Activated effector memory CD4-positive, alpha-beta T cell treated with anti-CD3 and anti-CD28 coated beads, Interleukin-2, amount 50 U/mL, for 16 hours (primary cell): ENCODE measurements around the gene ABLIM3.

Experiments used
- DNase-seq: peaks from one replicate; pipeline ENCODE4 v3.0.0-alpha.2; 2020

The ABLIM3 gene

DNA sequence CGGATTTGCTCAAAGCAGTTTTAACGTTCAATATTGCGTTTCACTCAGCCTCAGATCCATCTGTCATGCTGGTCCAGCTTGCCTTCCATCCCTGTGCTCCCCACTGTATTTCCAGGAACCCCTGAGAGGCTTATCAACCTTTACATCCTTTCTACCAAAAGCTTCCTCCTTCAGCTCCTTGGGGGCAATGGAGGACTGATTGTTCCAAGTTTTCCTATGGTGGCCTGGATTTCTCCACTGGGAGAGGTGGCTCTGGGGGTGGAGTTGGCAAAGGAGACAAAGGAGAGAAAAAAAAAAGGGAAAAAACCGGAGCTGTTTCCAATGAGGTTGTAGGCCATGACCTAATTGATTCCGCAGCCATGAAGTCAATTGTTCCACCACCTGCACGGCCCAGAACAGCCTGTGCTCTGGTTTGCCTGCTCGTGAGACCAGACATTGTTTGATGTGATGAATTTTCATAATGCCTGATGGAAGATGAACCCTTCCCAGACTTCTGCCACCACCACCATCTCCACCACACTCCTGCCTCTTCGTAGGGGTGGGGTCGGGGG, 54.1 kb downstream of the ABLIM3 start:
- DNase-seq = no peak

DNA sequence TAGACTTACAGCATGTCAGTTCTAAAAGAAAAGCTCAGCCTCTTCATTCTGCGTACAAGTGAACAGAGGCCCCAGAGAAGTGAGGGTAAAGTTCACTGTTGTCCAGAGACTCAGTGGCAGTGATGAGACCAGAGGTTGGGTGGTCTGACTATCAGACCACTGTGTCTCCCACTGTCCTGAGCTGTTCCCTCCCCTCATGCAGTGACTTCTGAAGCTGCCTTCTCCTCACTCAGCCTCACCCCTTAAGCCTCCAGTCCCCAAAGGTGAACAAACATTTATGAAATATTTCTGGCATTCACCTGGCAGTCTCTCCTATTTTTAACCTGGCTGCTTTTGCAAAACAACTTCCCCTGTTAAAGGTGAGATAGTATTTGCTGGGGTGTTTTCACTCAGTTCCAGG, 54.7 kb downstream of the ABLIM3 start:
- DNase-seq = no peak

DNA sequence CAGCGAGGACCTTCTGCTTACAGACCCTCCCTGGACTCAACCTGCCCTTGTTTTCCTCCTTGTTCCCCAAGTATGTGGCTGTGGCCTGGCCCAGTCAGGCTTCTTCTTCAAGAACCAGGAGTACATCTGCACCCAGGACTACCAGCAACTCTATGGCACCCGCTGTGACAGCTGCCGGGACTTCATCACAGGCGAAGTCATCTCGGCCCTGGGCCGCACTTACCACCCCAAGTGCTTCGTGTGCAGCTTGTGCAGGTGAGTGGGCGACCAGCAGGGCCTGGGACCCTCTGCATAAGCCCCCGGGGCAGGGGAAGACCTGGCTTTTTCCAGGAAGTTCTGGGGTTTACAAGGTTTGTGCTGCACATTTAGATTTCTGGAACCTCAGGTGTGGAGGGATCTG, 56.9 kb downstream of the ABLIM3 start:
- no peak for DNase-seq

DNA sequence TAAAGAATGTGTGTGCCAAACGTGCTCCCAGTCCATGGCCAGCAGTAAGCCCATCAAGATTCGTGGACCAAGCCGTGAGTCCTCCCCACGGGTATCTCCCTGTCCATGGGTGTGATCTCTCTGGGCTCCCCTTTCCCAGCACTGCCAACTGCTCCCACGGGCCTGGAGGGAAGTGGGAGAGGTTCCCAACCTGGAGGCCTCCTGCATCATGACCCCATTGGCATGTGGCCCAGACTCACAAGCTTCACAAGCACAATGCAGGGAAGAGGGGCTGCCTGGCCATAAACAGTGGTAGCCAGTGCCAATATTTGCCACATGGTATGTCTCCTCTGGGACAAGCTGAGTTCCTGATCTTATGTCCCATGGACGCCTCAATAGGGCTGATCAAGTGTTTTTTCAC, 59.1 kb downstream of the ABLIM3 start:
- no peak for DNase-seq

DNA sequence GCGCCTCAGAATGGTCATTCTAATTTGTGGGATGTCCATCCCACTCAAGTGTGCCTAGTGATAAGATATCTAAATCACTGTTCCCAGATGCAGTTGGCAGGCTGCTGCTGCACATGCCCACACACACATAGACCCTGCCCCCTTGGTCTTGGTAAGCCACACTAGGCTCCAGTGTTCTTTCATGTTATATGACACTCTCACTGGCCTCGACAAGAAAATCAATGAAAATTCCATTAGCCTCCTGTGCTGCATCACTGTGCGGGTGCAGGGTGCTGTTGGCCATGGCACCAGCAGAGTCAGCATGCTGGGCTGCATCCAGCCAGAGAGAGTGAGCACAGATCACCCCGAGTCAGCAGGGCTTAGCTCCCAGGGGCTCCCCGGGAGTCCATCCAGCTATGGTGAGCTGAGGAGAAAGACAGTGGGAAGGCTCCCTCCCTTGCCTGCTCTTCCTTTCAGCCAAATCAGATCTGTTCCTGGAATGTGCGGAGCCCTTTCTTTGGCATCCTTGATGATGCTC, 59.9 kb downstream of the ABLIM3 start:
- no peak for DNase-seq

DNA sequence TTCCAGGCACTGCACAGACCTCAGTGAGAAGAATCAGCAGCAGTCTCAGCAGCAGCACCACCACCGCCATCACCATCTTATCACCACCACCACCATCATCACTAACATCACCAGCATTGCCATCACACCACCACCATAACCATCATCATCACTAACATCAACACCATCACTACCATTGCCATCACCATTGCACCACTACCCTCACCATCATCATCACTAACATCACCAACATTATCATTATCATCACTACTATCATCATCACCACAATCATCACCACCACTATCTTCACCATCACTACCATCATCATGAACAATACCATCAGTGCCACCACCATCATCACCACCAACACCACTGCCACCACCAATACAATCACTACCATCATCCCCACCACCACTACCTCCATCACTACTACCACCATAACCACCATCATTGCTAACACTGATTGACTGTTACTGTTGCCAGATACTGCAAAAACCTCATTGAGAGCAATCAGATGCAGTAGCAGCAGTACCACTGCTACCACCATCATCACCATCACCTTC, 61.7 kb downstream of the ABLIM3 start:
- DNase-seq = no peak

DNA sequence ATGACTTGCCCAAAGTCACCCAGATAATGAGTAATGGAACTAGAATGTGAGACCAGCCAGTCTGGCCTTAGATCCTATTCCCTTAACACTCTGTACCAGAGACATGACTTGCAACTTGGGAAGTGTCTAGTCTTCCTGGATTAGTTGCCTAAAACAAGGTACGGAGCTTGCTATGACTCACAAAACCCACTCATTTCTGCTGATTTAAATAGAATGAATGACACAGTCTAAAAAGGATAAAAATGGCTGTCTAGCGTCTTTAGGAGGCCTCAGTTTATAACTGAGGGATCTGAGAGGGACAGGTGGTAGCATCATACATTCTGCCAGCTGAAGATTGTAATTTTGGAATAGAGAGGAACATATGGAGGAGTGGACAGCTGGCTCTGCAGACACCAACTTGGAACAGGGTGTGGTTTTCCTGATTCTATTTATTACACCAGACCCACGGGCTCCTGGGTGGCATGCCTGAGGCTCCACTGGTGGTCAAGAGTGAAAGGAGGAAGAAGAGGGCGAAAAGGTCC, 62.7 kb downstream of the ABLIM3 start:
- no peak for DNase-seq

DNA sequence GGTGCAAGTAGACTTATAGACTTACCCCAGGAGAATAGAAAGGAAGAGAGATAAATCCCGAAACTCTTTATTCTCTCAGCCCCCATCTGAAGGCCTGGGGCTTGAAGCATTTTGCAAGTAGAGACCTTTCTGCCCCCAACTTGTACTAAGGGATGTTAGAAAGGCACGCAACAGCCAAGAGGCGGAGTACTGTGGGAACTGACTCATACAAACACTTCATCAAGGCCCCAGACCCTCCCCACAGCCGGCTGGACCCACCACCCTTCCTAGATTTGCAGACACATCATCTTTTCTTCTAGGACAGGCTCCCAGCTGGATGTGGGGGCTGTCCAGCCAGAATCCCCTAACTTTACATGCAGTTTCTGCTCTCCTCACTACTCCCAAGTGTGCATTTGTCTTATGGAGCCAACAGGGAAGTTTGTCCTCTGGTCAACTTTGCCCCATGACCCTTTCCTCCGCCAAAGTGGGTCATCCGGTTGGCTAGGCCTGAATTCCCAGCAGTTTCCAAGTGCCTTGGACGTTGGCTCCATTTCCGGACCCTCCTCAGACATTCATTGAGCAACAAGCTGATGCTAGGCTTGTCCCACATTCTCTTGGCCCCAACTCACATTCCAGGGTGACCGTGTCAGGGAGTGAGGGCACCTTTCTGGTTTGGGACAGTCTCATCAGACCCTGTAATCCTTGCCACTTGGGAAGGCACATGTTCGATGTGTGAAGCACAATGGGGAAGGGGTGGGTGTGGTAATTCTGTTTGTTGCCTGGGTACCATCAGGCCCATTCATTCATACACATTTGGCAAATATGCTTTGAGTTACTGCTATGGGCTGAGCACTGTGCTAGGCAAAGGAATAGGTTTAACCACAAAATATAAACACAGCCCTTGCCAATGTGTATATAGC, 64.6 kb downstream of the ABLIM3 start:
- DNase-seq = no peak

DNA sequence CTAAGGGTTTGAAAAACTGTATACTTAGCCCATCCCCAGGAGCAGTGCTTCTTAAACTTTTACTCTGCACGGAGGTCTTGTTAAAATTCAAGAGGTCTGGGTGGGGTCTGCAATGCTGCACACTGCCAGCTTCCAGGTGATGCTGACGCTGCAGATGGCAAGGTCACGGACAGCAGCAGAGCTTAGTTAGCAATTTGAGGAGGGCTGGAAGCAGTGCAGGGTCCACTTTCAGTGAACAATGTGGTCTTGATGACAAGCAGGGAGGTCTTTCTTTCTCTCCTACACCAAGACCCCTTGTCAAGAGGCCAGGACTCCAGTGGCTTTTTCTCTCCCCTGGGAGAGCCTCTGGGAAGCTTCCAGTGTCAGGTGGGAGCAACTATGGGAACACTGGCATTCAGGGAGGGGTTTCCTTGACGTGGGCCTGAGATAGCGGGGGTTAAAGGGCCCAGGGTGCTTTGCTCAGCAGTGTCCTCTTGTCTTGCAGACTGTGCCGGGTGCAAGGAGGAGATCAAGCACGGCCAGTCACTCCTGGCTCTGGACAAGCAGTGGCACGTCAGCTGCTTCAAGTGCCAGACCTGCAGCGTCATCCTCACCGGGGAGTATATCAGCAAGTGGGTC, 65.3 kb downstream of the ABLIM3 start:
- no peak for DNase-seq

DNA sequence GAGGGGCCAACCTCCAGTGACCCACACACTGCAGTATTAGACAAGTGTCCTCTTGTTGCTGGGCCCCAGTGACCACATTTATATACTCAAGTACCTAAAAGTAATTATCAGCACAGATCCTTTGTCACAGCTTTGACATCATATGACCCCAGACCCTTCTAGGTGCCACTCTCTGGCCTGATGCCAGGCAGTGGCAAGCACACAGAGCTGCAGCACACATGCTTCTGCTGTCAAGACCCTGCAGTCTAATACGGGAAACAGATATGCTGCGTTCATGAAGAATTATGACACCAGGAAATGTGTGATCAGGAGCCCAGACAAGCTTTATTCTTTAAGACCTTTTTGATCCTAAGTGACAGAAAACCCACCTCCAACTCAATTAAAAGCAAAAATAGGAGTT, 66.5 kb downstream of the ABLIM3 start:
- DNase-seq = no peak

DNA sequence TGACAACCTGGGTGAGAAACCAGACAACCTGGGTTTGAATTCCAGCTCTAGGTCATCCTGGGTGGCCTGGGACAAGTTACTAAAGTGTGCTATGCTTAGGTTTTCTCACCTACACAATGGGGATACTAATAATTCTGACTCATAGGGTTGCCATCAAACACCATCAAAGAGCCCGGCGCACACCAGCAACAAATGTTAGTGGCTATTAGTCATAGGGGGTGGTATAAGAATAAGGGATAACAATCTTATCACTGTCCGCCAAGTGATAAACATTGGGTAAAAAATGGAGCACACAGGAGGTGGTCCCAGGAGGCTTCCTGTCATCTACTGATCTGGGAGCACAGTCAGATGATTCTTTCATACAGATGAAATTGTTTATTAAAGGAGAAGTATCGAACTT, 68.9 kb downstream of the ABLIM3 start:
- no peak for DNase-seq

DNA sequence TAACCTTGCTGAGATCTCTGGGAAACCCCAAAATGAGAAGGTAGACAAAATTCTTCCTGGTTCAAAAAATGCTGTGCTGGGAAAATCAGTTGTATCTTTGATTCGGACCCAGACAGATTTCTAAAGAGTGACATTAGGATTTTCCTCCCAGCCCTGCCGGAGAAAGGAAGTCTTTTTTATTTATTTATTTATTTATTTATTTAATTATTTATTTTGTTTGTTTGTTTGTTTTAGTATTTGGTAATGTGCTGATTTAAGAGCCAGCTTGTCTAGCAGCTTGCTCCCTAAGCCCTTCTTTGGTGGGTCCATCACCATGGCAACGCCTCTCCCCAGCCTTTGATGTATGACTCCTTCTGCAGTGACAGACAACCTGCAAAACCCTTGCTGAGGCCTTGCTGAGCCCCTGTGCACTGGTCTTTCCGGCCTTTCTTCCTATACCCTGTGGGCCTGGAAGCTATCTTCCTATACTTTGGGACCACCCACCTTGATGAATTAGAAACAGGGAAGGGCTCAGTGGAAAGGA, 69.7 kb downstream of the ABLIM3 start:
- no peak for DNase-seq

DNA sequence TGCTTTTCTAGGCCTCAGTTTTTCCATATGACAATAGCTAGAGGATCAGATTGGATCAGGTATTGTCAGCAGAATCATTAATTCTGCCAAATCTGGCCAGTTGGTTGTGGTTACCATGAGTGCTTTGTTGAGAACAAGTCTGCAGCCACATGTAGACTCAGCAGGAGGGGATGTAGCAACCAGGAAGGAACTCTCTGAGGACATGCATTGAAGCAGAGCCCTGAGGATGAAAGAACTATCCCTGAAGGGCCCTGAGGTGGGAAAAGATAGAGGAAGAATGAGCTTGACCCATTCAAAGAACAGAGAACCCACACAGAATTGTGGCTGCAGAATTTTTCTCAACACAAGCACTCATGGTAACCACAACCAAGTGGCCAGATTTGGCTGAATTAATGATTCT, 70.3 kb downstream of the ABLIM3 start:
- no peak for DNase-seq

DNA sequence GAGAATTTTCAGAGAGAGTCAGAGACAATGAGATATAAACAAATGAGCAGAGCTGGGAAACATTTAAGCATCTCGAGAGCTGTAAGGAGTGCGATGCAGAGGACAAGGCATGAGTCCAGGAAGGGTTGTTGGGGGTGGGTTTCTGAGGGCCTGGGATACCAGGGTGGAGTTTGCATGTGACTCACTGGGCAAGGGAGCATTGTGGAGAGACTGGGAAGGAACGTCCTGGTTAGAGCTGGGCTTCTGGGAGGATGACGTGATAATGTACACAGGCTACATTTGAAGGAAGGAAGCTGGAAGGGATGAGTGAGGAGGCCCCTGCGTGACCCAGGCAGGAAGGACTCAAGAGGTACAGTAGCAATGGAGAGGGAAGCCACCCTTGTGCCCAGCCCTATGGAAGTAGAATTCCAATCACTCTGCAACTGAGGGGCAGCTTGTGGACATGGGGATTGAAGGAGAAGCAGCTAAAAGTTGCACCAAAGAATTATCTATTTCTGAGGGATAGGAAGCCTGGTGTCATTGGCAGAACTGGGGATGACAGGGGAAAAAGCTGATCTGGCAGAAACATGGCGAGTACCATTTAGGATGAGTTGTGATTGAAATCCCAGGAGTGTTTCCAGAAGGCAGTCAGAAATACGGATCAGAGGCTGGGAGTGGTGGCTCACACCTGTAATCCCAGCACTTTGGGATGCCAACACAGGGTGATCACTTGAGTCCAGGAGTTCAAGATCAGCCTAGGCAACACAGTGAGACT, 71.1 kb downstream of the ABLIM3 start:
- DNase-seq = no peak

DNA sequence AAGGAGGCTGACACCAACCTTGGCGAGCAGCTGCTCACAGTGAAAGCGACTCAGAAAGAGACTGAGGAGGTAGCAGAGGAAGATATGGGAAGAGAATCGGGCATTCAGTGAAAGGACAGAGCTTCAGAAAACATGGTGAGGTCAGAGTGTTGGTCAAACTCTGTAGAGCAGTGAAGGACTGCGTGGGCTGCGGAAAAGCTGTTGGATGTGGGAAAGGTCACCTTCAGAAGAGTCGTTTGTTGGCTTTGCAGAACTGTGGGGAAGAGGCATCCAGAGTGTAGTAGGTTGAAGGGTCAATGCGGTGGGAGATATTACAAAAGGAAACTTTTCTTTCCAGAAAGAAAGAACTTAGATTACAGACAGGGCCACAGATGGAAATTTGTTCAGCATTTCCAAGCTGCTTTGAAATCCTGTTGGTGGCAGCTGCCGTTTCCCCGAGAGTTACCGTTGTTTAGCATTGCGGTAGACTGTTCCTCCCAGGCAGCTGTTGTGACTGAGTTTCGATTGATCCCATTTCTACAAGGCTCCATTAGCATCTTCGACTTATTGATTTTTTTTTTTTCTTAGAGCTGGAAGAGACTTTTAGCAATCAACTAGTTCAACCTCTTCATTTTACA, 72.1 kb downstream of the ABLIM3 start:
- no peak for DNase-seq

DNA sequence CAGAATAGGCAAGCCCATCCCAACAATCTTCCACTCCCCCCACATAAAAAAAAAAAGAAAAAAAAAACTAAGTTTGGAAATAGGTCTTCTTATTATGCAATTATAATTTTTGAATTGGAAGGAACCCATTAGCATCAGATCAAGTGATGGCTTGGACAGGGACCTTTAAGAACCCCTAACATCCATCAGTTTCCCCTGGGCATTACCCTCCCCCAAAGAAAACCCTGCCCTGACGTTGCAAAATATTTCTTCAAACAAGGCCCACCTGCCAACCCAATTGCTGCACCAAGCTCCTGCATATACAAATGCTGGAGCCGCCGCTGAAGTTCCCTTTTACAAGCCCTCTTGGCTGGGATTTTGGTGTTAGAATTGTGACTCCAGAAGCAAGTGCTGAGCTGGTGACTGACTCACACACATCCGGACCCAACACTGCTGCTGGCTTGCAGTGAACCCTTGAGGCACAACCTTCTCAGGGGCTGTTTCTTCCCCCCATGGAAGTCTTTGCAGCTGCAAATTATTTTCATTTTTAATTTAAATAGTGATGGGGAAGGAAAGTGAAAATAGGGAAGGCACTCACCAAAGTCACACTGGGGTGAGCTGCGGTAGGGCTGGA, 74.3 kb downstream of the ABLIM3 start:
- no peak for DNase-seq

DNA sequence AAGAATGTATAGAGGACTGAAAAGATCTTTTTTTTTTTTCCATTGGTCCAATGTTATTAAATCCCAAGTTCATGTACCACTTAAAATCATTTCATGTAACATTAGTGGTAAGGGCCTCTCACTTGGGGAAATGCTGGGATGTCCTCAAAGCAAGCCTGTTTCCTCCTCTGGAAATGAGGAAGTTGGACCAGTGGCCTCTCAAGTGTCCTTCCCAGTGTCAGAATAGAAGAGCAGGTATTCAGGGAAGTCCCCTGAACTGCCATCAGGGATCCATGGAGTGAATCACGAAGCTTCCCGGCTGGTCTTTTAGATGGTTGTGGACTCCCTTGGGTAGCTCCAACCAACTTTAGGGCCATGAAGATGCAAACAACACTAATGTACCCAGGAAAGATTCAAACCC, 75.2 kb downstream of the ABLIM3 start:
- DNase-seq = no peak

DNA sequence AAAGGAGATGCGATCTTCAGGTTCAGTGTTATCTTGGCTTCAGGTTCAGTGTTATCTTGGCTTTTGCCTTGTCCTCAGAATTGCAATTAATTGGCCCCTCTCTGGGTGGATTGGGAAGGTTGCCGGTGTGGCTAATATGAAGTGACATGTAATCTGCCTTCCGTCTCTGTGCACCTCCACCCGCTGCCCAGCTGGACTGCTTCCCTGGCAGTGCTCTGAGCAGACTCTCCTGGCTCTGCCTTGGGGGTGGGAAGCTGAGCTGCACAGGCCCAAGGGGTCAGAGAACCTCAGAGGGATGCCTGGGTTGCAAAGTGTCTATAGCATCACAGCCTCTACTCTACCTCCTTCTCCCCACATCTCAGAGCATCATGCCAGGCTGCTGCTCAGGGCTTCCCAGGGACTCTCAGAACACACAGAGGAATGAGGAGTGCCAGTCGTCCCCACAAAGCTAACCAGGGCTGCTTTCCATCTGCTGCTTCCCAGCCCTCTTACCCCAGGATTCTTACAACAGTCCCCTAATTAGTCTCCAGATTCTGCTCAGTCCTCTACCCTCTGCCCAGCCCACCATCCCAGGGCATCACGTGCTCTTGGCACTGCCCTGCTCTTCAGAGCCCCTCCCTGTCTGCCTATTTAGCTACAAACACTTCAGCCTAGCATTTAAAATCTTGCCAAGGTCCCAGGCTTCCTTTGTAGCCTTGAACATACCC, 76.0 kb downstream of the ABLIM3 start:
- DNase-seq = no peak

DNA sequence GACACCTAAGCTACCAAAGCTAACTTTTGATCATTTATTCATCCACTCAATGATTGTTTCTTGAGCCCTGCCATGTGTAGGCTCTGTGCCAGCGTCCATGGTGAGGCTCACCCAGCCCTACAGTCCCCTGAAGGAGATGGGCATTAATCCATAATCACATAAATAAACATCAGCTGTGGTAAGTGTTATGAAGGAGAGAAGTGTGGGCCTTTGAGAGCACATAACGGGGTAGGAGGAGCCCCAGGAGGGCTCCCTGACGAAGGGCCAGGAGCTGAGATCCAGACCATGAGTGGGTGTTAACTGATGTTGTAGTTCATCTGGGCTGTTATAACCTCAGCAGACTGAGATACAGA, 76.5 kb downstream of the ABLIM3 start:
- no peak for DNase-seq

DNA sequence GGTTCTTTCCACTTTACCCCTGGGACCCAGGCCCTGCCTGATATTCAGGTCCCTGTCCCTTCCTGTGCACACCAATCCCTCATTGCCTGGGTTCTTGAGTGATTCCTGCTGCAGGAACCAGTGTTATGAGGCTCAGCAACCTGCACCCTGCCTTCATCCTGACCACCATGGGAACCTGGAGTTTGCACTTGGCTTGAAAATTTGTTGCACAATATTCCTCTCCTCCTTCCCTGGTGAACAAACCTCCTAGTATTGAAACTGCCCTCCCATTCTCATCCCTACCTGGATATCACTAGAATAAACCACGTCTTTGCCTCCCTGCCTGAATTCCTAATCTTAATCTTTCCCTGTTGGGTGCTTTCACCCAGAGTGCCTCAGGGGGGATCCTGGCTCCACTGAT, 78.3 kb downstream of the ABLIM3 start:
- DNase-seq = no peak

DNA sequence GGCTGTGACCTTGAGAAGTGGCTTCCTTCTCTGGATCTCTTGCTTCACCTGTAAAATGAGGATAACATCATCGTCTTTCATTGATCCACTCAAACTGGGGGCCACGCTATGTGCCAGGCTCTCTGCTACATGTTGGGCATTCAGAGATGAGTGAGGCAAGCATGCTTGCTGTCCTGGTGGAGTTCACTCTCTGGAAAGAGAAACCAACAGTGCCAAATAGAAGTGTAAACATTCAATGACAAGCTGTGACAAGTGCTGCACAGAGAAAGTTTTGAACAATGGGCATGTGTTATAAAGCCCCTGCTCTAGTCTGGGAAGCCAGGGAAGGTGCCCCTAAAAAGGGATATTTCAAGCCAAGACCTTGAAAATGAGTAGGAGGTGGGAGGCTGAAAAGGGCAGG, 79.5 kb downstream of the ABLIM3 start:
- DNase-seq = no peak
